Calu3 (cell line): Measurements from ENCODE around the gene SETD7. TPM values are rescaled to one million over a fixed set of nuclear protein-coding genes. Genes with fewer than 3 reads are reported as not detected.

Experiments used
- BruUV-seq: library from RNA; stranded (reverse); fragments of 400-500 nt; replicated peaks from 2 replicates; lab custom pipeline; 2021; lab: Mats Ljungman, UMichigan
- CTCF ChIA-PET: fragments of 300-600 bp; sonication (Branson Sonifier 250); formaldehyde crosslinking; loops from one replicate; lab custom pipeline; 2022; ENCODE audit warnings: antibody characterized with exemption; lab: Charles Lee
- DNase-seq: peaks from one replicate; pipeline ENCODE4 v3.0.0; 2022
- H3K27ac Mint-ChIP-seq: one replicate; pipeline ENCODE4 v1.8.0; 2022; ENCODE audit warnings: mixed read lengths; ENCODE audit not compliant: unreplicated experiment
- H3K27me3 Mint-ChIP-seq: one replicate; pipeline ENCODE4 v1.8.0; 2022; ENCODE audit warnings: mixed read lengths; ENCODE audit not compliant: unreplicated experiment
- H3K36me3 Mint-ChIP-seq: one replicate; pipeline ENCODE4 v1.8.0; 2022; ENCODE audit warnings: mild to moderate bottlenecking, moderate library complexity, mixed read lengths; ENCODE audit not compliant: insufficient read depth, unreplicated experiment
- H3K4me1 Mint-ChIP-seq: one replicate; pipeline ENCODE4 v1.8.0; 2022; ENCODE audit warnings: mild to moderate bottlenecking, low read depth, mixed read lengths; ENCODE audit not compliant: unreplicated experiment
- H3K4me3 Mint-ChIP-seq: one replicate; pipeline ENCODE4 v1.8.0; 2022; ENCODE audit warnings: mild to moderate bottlenecking, low read depth, moderate library complexity, mixed read lengths; ENCODE audit not compliant: unreplicated experiment
- H3K9me3 Mint-ChIP-seq: one replicate; pipeline ENCODE4 v1.8.0; 2022; ENCODE audit warnings: low read depth, mixed read lengths; ENCODE audit not compliant: unreplicated experiment
- intact Hi-C: fragments of 100-400 bp; cut with micrococcal nuclease; formaldehyde crosslinking; loops from one replicate; pipeline ENCODE4 v1.10.0; 2022; ENCODE audit not compliant: unreplicated experiment
- total RNA-seq: library from RNA; stranded (reverse); gene quantifications from 2 replicates; pipeline ENCODE4 v1.2.3, GENCODE V29; 2022
- TF ChIP-seq, protein P1 (sequence below): fragments of 200-600 bp; IDR thresholded peaks from one replicate; pipeline ENCODE4 v1.8.0; 2022; ENCODE audit warnings: antibody characterized with exemption; ENCODE audit not compliant: unreplicated experiment

The SETD7 gene
- total RNA-seq, 1 experiment from 2014 or later, result 16.4 TPM

DNA sequence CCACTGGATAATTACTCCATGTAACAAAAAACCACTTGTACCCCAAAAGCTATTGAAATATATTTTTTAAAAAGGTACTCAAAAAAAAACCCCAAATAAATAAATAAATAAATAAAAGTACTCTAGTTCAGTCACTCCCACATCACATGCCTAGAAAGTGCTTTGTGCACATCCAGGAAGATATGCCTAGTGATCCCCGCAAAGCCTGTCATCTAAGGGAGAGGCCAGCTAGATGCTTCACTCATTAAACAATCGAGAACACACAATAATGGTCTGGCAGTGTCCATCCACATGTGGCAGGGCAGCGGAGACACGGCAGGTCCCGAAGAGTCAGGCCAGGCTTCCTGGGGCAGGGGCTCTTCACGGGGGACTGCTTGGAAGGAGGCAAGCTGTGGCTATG, 54.5 kb downstream of the SETD7 start:
- TF ChIP-seq, protein P1, sequence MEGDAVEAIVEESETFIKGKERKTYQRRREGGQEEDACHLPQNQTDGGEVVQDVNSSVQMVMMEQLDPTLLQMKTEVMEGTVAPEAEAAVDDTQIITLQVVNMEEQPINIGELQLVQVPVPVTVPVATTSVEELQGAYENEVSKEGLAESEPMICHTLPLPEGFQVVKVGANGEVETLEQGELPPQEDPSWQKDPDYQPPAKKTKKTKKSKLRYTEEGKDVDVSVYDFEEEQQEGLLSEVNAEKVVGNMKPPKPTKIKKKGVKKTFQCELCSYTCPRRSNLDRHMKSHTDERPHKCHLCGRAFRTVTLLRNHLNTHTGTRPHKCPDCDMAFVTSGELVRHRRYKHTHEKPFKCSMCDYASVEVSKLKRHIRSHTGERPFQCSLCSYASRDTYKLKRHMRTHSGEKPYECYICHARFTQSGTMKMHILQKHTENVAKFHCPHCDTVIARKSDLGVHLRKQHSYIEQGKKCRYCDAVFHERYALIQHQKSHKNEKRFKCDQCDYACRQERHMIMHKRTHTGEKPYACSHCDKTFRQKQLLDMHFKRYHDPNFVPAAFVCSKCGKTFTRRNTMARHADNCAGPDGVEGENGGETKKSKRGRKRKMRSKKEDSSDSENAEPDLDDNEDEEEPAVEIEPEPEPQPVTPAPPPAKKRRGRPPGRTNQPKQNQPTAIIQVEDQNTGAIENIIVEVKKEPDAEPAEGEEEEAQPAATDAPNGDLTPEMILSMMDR, result no peak
- no peak for DNase-seq
- Mint-ChIP-seq H3K36me3 (no peaks in the 10 kb centered on the region), H3K4me3 (no peak overlapping the region), H3K27ac (no peak overlapping the region), H3K9me3 (no peaks in the 10 kb centered on the region), H3K4me1 (no peaks in the 10 kb centered on the region), H3K27me3 (no peaks in the 10 kb centered on the region)
- intact Hi-C loops, result loop anchor here (10.0 kb wide), 1 partner anchor 87 kb away; no protein-coding TSS in a partner anchor
- BruUV-seq, result no TSS peak
- CTCF ChIA-PET, result no interaction called here

DNA sequence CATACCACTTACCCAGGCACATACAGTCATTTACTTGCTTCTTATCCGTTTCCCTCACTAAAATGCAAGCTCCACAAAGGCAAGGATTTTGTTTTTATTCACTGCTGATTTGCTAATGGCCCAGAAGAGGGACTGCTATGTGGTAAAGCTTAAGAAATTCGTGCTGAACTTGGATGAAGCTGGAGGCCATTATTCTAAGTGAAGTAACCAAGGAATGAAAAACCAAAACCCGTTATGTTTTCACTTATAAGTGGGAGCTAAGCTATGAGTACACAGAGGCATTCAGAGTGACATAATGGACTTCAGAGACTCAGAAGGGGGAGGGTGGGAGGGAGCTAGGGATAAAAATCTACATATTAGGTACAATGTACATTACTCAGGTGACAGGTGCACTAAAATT, 54.9 kb downstream of the SETD7 start:
- Mint-ChIP-seq H3K4me3 (no peak overlapping the region), H3K36me3 (no peaks in the 10 kb centered on the region), H3K27me3 (no peaks in the 10 kb centered on the region), H3K4me1 (no peaks in the 10 kb centered on the region), H3K27ac (no peak overlapping the region), H3K9me3 (no peaks in the 10 kb centered on the region)
- no peak for DNase-seq
- CTCF ChIA-PET, result no interaction called here
- TF ChIP-seq, protein P1, result no peak
- BruUV-seq, result no TSS peak
- intact Hi-C loops, result loop anchor here (10.0 kb wide), 1 partner anchor 86 kb away; no protein-coding TSS in a partner anchor

- no peak for DNase-seq
- Mint-ChIP-seq H3K9me3 (no peaks in the 10 kb centered on the region), H3K27ac (no peak overlapping the region), H3K27me3 (no peaks in the 10 kb centered on the region), H3K4me3 (no peak overlapping the region), H3K36me3 (no peaks in the 10 kb centered on the region), H3K4me1 (no peaks in the 10 kb centered on the region)
- no TSS peak for BruUV-seq
- TF ChIP-seq, protein P1, result no peak
- CTCF ChIA-PET, result no interaction called here
- intact Hi-C loops, result loop anchor here (5.0 kb wide), 1 partner anchor 42 kb away; no protein-coding TSS in a partner anchor
Observed at GRCh38 chr4:139499186-139499585, 56.8 kb downstream of the SETD7 start.

DNA sequence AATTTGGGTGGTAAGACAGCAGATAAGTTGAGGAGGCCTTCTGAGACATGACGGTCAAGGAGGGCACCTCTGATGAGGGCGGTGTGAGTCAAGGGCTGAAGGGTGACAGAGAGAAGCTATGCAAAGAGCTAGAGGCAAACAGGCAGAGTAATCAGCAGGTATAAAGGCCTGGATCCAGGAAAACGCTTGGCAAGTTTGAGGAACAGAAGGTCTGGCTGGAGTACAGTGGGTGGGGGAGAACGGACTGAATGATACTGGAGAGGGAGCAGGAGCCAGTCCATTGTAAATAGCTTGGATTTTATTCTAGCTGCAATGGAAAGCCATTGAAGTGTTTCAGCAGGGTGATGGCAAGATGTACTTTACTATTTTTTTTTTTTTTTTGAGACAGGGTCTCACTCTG, 62.8 kb downstream of the SETD7 start:
- TF ChIP-seq, protein P1, result no peak
- H3K27ac Mint-ChIP-seq, result no peak overlapping the region
- DNase-seq, result no peak
- no peaks in the 10 kb centered on the region for H3K36me3 Mint-ChIP-seq
- CTCF ChIA-PET, result no interaction called here
- no peaks in the 10 kb centered on the region for H3K27me3 Mint-ChIP-seq
- no peak overlapping the region for H3K4me3 Mint-ChIP-seq
- BruUV-seq, result no TSS peak
- no peaks in the 10 kb centered on the region for H3K4me1 Mint-ChIP-seq
- intact Hi-C loops, result no loop called here
- H3K9me3 Mint-ChIP-seq, result no peaks in the 10 kb centered on the region
